HT1080 (cell line): Measurements from ENCODE around the gene SLC24A4. TPM values are rescaled to one million over a fixed set of nuclear protein-coding genes. Genes with fewer than 3 reads are reported as not detected.

Experiments
- DNase-seq: peaks from one replicate; pipeline ENCODE4 v3.0.0-alpha.2; 2015; ENCODE audit warnings: low read depth
- total RNA-seq: library from RNA; depleted of rRNA; stranded (reverse); fragments of >200 nt; shearing (Covaris generic); gene quantifications from 2 replicates; pipeline ENCODE4 v1.2.3, GENCODE V29; 2014

The SLC24A4 gene
- total RNA-seq, 1 experiment from 2014 or later = not detected

DNA sequence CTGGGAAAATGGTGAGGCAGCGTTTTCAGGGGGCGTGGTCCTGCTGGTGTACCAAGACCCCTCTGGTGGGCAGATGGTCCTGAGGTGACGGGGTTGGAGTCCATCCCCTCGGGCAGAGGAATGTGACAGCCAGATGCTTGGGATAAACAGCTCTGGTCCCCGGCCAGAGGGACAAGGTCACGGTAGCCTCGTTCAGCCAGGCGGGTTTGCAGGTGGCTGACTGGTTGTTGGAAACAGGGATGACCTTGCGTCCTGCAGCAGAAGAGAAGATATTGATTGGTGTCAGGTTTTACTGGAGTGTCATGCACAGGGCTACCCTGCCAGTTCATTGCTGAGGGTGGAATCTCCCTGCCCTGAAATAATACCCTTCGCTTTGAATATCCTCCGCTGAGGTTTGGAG is 43.3 kb downstream of the SLC24A4 start:
- no peak for DNase-seq

DNA sequence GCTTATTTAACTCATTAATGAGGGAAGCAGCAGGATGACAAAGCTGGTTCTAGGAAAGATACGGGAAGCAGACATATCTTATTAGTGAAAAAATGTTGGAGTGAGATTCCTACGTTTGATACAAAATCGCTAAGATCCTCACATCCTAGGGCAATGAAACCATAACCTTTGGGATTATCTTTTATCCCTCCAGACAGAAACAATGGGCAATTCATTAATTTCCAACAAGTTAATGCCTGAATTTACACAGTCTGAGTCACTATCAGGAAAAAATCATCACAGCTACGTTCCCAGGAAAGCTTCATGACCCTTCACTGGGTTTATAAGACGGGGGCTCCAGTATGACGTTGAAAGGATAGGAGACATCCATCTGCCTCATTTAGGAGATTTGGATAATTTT is 45.0 kb downstream of the SLC24A4 start:
- no peak for DNase-seq

DNA sequence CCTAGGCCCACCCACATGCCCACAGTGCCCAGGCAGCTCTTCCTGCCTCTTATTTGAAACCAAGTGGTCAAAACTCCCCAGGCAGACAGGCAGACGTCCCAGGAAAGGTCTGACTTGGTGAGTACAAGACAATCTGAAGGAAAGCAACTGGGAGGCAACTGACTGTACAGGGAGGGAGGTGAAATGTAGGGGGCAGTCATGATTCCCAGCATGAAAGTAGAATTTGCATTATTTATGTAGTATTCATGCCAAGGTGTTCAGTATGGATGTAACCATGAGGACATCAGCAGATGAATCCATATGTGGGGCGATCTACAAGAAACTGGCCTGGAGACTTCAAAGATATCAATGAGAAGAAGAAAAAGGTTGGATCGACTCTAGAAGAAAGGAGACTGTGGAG is 46.1 kb downstream of the SLC24A4 start:
- no peak for DNase-seq

DNA sequence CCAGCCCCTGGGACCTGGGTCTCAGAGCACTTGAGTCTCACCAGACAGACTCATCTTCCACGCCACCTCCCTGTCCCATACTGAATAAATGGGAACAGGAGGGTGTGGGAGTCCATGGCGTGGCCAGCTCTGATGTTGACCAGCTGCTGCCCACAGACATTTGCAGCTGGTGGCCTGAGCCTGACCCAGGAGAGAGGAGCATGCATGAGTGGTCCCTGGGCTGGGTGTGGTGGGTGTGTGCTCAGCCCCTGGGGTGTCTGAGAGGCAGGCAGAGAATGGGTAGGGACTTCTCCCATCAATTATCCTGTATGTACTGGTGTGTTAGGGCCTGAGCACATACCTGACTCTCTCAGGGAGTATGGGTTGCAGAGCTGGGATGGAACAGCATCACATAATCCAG is 49.3 kb downstream of the SLC24A4 start:
- DNase-seq = no peak

DNA sequence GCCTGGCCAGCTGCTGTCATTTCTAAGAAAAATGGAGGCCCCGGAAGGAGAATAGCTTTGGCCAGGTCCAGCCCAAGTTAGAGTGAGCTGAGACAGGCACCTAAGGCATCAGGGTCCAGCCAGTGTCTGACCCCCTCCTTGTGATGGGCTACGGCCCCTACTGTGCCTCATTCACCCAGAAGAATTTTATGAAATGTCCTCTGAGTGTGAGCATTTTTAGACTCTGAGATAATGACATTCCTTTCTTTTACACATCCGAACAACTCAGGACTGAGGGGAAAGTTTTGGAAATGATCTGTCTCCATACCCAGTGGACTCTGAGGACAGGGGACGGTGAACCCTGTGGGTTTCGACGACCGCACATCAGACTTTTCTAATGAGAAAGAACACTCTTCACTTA is 50.4 kb downstream of the SLC24A4 start:
- no peak for DNase-seq

DNA sequence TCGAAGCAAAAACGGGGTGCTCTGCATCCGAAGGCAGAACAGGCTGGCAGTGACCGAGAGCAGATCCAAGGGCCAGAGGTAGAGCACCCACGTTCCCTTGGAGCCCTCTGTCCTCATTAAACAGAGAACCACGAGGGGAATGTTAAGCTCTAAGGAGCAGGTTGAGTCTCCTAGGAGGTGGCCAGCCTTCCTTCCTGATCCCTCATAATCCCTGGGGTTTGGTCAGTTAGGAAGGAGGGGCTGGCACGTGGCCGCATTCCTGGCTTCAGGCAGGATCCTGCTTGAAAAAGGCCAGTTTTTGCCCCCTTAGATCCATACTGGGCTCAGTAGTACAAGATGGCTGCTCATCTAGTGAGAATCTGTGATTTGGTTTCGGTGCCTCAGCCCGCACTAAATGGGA is 57.2 kb downstream of the SLC24A4 start:
- DNase-seq = no peak

DNA sequence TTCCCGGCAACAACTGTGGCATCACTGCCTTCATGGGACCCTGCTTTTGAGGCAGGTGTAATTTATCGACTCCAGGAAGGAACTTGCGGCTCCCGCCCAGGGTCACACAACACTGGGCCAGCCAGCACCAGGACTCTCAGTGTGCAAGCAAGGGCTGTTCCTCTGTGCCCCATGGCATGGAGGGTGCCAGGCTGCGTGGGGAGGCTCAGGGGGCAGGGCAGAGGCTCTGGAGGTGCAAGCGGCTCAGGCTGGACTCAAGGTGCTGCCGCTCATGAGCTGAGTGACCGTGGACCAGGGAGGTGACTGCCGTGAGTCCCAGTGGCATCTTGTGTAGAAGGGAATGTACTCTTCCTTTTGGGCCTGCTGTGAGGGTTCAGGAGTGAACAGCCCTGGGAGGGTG is 57.6 kb downstream of the SLC24A4 start:
- DNase-seq = no peak

DNA sequence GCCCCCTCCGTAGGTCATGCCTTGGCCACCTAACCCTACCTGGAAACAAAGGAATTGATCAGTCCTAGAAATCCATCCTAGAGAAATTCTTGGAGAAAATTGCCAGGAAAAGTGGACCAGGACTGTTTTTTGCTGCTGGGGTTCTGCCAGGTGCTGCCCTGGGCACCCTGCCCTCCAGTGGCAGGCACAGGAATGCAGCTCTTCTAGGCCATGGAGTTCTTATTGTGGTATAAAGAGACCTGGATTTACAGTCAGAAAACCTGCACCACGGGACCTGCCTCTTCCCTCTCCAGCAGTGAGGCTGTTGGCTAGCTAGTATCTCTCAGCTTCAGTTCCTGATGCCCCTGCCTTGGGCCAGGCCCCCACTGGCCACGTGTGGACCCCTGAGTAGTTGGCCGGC is 59.7 kb downstream of the SLC24A4 start:
- DNase-seq = peak; percentile 16

DNA sequence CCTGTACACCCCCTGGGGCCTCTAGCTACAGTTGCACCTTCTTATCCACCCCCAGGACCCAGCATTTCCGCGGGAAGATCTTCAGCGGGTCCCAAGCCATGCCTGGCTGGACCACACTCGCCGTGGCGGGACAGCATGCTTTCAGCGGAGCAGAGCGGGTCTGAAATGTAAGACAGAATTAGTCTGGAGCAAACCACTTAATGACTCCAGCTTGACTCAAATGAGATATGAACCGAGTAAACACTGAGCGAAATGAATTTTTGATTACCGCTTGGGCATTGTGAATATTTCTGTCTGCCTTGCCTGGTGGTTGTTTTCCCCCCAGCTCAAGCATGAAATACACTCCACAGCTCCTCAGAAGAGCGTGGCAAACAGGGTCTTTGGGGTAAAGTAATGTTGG is 60.8 kb downstream of the SLC24A4 start:
- DNase-seq = no peak

DNA sequence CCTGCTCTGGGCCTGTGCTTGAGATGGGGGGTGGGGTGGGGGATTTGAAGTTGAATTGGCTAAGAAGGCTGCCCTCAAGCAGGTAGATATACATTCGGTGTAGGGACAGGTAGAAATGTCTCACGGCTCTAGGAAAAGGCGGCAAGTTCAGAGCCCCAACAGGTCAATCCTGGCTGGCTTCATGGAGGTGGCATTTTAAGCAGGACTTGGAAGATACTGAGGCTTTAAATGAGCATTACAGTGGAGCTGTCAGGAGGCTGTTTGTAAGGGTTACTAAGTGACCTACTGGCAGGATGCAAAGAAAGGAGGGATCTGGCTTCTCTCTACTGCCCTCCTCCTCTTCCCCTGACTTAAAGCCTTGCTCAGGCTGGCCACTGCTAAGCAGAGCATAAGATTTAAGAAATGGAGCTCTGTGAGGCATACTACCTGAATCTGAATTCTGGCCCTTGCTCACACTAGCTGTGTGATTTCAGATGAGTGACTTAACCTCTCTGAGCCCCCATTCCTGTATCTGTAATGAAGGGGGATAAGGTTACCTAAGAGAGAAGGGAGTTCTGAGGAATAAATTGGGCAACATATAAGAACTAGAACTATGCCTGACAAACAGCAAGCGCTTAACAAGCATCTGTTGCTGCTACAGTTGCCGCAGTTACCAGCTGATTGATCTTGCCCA is 61.6 kb downstream of the SLC24A4 start:
- no peak for DNase-seq

DNA sequence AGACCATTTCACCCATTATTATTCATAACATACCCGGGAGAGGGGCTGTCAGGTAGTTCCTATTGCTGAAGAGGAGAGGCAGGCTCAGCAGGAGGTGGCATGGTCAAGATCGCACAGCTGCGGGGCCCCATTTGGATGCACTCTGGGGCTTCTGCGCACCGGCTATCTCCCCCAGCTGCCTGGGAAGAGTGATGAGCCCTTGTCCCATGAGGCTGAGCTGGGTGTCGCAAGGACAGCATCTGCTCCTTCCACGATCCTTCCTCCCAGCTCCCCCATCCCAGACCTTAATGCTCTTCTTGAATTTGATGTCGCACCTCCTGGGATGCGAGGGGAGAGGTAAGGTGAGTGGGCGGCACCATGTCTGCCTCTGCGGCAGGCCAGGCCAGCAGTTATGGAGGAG is 62.6 kb downstream of the SLC24A4 start:
- DNase-seq = no peak

DNA sequence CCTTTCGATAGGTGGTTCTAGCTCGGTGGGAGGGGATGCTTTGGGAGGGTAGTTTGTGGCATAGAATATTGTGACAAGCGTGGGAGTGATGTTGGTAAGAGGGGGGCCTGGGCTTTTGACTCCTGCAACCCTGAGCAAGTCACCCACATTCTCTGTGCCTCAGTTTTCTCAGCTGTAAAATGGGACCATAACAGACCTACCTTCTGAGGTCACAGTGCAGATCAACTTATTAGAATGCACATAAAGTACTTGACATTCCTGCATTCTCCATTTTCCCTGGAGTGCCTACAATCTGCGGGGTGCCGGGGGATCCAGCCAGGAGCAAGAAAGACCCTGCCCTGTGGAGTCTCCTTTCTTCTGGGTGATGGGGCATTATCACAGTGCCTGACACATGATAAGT is 63.2 kb downstream of the SLC24A4 start:
- no peak for DNase-seq

DNA sequence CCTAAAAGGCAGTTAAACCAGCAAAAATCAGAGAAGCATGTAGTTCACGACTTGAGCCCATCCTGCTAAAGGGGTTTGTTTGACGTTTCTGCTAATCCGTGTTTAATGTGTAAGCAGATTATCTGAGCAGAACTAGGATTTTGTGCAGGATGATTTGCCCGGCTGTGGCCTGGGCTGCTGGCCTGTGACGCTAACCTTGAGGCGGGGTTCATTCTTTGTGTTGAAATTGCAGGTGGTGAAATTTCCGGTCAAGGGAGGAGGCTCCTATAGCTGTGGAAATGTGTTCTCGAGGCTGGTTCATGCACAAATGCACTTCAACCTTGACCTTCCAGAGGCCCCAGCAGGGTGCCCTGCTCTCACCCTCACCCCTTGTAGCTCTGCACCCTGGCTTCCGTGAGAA is 63.7 kb downstream of the SLC24A4 start:
- no peak for DNase-seq

DNA sequence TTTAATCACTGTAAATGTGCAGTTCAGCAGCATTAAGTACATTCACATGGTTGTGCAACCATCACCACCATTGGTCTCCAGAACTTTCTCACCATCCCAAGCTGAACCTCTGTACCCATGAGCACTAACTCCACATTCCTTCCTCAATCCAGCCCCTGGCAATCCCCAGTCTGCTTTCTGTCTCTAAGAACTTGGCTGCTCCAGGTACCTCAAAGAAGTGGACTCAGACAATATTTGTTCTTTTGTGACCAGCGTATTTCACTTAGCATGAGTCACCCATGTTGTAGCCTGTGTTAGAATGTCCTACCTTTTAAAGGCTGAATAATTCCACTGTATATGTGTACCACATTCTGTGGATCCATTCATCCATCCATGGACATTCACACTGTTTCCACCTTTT is 64.6 kb downstream of the SLC24A4 start:
- no peak for DNase-seq

DNA sequence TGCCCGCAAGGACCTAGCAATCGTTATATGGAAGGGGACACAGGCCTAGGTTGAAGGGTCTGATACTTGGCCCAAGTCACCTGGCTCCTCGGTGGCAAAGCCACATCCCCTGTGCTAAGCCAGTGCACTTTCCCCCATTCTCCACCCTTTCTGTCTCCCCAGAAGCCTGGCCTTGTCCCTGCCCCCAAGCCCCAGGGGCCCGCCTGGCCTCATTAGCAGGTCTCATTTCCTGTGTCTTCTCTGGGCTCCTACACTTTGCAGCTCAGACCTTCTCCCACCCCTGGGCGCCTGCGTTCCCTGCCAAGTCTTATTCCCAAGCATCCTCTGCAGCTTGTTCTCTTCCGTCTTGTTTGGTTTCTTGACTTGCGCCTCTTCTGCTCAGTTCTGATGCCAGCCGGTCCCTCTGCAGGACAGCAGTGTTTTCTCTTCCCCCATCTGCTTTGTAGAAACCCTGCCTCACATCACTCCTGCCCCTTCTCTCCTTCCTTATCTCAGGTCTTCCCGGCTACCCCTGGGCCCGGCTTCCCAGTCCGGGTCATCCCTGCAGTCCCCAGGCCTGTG is 66.7 kb downstream of the SLC24A4 start:
- no peak for DNase-seq

DNA sequence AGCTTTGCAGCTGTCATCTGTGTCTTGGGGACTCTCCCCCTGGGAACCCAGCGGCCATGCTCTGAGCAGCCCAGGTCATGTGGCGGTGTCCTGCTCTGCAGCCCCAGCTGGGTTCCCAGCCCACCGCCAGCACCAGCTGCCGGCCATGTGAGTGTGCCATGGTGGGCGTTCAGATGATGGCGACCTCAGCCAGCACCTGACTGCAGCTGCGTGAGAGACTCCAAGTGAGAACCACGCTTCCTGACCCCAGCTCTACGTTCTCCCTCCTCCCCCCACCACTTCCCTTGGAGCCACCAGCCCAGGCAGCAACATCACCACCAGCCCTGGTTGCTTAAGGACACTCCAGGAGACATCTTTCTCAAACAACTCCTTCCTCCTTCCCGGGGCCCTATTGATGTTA is 68.8 kb downstream of the SLC24A4 start:
- no peak for DNase-seq

DNA sequence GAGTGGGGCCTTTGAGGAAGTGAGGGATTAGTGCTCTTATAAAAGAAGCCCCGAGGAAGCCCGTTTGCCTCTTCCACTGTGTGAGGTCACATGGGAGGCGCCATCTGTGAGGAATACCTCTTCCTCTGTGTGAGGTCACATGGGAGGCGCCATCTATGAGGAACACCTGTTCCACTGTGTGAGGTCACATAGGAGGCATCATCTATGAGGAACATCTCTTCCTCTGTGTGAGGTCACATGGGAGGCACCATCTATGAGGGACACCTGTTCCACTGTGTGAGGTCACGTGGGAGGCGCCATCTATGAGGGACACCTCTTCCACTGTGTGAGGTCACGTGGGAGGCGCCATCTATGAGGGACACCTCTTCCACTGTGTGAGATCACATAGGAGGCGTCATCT is 69.7 kb downstream of the SLC24A4 start:
- DNase-seq = no peak

DNA sequence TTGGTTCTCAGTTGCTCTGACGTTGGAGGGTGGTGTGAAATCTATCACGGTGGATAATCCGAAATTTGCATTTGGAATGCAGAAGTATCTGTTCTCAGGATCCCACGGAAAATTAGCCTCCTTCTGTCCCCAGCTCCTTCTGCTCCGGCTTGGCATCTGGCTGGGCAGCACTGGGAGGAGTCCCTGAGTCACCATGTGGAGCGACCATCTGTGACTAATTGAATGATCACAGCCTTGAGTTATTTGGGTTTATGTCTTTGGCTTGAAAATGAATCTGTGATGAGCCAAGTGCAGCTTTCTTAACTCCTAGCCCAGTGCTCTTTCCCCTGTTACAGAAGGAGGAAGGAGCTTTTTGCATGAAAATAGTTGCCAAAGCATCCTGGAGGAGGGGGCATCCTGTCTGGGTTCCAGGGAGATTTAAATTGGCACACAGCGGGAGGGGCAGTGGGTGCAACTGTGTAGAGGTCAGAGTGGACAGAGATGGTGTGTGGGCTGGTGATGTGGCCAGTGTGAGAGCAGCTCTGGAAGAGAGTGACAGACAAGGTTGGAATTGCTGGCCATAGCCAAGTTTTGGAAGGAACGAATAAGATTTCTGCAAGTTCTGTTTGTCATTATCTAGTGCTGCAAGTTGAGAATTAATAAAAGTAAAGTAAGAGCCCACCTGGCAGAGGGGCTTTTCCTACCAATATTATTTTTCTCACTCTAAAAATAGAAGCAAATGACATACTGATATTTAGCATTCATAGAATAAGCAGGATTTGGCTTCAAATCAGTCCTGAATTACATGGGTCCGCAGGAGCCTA is 74.4 kb downstream of the SLC24A4 start:
- peak; percentile 81 for DNase-seq

DNA sequence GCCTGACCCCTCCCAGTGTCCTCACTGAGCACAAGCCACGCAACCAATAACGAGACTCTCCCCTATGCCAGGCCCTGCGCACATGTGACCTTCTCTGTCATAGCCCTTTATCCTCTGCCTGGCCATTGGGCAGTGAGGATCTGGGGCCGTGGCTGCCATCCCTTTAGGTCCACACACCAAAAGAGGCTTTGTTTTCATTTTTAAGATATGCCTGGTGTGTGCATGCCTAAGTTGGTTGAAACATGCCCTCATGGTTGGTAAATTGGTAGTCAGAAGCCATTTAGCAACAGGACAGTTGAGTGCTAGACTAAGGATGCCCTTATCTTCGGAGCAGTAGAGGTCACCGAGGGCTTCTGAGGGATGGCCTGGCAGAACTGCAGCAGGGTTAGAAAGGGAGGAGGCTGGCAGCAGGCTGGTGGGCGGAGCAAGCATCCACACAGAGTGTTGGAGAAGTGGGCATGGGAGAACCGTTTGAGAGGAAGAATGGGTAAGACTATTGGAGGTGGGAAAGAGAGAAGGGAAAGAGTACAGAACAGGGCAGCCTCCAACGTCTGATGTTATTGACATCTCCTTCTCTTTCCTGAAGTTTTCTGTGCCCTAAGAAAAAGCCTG is 75.1 kb downstream of the SLC24A4 start:
- DNase-seq = no peak

DNA sequence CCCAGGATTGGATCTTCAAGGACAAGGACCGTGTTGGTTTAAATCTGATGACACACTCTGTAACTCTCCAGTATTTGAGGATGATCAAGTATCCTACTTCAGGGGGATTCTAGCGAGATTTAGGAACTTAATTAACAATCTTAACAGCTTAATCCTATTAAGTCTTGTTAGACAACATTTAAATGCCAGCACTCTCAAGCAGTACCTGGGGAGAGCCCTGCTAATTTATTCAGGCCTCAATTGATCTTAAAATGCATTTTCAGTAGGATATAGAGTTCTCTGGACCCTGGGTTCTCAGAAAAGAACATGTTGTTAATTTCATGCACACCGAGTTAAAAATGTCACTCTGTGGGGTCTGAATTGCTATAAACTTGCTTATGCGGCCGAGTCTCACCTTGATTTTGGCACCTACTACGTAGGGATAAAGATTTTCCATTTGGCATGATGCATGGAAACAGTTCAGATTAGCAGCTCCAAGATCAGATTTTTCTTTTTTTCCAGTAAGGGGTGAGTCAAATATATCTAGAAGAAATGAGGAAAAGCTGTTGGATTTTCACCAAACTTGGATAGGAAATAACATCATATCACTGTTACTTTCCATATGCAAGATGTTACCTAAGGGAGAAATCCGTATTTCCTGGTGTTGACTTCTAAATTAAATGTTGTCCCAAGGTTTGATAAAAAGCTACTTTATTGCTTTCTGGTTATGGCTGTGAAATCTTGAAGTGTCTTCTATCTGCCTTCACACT is 76.1 kb downstream of the SLC24A4 start:
- DNase-seq = no peak

DNA sequence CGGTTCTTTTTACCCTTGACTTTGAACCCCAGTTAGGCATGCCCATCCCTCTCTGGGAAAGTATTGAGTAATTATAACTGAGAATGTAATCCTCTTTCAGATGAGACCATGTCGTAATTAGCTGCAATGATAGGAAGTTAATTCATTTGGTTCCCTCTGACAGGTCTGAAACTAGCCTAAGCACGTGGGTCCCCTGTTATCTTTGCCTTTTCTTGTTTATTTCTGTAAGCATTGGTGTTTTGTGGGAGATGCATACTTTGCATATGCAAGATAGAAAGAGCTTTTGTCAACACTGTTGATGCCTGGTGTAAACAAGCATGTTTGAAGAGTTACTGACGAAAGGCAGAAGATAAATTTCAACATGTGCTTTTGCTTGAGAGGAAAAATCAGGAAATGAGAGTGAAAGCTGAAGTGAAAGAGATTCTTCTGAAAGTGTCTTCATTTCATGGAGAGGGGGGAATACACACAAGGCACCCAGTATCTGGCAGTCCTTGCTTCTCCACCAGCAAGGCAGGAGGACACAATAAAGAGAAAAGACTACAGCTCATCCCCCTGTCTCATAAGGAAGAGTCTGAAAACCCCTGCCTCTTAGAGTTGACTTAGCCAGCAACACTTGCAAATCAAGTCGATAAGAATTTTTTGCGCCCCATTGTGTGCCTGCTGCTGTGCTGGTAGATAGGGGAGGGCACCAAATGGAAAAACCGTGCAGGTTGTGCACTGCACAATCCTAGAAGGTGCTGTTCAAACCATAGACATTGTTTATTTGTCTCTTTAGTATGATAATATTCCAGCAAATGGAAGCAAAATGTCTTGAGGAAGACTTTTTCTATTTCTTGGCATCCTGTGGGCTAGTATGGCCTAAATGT is 77.8 kb downstream of the SLC24A4 start:
- no peak for DNase-seq
